ENCODE data around the gene MTG2.

The MTG2 gene

DNA sequence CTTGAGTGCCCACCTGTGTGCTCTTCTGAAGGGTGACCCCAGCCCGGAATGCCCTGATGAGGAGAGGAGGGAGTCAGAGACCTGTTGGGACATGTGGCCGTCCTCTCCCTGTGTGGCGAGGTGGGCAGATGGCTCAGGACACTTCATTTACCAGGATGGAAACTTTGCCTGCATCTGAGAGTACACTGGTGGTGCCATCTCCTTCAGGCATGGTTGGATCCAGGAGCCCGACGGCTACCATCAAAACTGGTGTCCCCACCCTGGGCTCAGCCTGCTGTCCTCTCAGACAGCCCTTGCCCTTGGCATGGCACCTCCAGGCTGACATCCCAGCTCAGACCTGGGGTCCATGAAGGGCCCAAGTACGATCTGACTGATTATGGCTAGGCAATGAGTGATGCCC lies 48.5 kb downstream of the MTG2 start:
- no peak for DNase-seq (ENCODE audit: low spot score)
- TF ChIP-seq, protein P1, sequence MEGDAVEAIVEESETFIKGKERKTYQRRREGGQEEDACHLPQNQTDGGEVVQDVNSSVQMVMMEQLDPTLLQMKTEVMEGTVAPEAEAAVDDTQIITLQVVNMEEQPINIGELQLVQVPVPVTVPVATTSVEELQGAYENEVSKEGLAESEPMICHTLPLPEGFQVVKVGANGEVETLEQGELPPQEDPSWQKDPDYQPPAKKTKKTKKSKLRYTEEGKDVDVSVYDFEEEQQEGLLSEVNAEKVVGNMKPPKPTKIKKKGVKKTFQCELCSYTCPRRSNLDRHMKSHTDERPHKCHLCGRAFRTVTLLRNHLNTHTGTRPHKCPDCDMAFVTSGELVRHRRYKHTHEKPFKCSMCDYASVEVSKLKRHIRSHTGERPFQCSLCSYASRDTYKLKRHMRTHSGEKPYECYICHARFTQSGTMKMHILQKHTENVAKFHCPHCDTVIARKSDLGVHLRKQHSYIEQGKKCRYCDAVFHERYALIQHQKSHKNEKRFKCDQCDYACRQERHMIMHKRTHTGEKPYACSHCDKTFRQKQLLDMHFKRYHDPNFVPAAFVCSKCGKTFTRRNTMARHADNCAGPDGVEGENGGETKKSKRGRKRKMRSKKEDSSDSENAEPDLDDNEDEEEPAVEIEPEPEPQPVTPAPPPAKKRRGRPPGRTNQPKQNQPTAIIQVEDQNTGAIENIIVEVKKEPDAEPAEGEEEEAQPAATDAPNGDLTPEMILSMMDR (IDR thresholded peaks at IDR 0.05; ENCODE audit: extremely low read depth, insufficient read depth, missing control alignments) = no peak
- in situ Hi-C loops (cut with MboI; ENCODE audit: low pct_unique_long_range_greater_than_20kb, low sequenced_read_pairs, unreplicated experiment) = no loop called here

DNA sequence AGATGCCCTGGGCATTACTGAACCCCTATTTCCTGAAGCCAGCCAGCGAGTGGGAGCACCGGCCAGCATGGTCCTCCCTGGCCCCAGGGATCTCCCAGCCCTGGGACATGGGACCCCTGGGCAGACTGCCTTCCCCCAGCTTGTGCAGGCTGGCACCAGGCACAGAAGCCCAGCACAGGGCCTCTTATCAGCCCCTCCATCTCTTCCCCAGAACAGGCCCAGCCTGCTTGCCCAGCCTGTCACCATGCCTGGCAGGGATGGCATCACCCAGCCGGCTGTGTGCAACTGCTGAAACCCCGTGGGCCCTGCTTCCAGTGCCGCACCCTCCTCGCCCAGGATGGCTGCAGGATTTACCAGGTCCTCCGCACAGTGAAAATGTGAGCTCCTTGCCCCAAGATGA lies 49.4 kb downstream of the MTG2 start:
- in situ Hi-C loops (cut with MboI; ENCODE audit: low pct_unique_long_range_greater_than_20kb, low sequenced_read_pairs, unreplicated experiment) = no loop called here
- no peak for DNase-seq (ENCODE audit: low spot score)
- TF ChIP-seq, protein P1 (IDR thresholded peaks at IDR 0.05; ENCODE audit: extremely low read depth, insufficient read depth, missing control alignments) = no peak

DNA sequence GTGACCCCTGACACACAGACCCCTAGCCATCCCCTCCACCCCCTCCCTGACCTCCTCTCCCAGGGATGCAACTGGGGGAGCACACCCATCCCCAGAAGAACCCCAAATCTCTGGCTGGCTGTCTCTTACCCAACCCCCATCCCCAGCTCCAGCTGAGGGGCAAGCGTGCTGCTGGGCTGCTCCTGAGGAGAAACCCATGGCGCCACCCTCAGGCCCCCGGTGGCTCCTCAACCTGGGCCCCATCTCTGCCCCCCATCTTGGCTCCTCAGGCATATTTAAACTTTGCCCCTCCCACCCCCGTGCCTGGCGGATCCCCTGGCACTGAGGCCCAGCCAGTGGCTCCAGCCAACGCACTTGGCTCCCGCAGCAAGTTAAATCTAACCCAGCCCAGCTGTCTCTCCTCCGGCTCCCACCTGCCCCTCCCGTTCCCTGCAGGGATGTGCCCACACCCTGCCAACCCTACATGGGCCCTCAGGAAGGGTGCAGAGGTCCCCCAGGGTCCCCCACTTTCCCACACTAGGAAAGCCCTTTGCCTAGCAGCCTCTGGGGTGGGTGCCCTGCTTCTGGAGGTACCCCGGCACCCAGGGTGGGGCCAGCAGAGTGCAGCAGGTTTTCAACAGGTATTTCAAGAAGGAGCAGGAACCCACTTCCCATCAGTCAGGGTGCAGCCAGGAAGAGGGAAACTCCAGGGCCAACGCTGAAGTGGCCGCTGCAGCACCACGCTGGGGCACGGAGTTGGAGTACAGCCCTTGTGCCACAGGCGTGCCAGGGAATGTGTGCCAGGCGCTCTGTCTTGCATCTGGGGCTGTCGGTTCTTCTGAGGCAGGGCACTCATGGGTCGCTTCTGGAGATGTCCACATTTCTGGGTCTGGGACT lies 50.2 kb downstream of the MTG2 start:
- in situ Hi-C loops (cut with MboI; ENCODE audit: low pct_unique_long_range_greater_than_20kb, low sequenced_read_pairs, unreplicated experiment) = no loop called here
- no peak for DNase-seq (ENCODE audit: low spot score)
- TF ChIP-seq, protein P1 (IDR thresholded peaks at IDR 0.05; ENCODE audit: extremely low read depth, insufficient read depth, missing control alignments) = no peak

DNA sequence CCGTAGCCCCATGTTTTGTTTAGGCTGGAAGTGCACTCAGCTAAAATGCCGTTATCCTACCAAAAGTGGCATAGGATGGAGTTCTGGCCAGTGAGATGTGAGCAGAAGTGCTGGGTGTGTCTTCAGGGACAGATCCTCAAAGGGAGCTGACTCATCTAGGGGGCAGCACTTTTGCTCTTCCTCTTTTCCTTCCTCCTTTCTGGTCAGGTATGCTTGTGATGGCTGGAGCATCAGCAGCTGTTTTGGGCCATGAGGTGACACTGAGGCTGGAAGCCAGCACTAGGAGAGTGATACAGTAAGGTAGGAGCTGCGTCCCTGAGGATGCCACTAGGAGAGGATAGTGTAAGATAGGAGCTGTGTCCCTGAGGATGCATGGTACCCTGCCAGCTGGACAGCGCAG lies 50.9 kb downstream of the MTG2 start:
- TF ChIP-seq, protein P1 (IDR thresholded peaks at IDR 0.05; ENCODE audit: extremely low read depth, insufficient read depth, missing control alignments) = no peak
- DNase-seq (ENCODE audit: low spot score) = no peak
- in situ Hi-C loops (cut with MboI; ENCODE audit: low pct_unique_long_range_greater_than_20kb, low sequenced_read_pairs, unreplicated experiment) = no loop called here

DNA sequence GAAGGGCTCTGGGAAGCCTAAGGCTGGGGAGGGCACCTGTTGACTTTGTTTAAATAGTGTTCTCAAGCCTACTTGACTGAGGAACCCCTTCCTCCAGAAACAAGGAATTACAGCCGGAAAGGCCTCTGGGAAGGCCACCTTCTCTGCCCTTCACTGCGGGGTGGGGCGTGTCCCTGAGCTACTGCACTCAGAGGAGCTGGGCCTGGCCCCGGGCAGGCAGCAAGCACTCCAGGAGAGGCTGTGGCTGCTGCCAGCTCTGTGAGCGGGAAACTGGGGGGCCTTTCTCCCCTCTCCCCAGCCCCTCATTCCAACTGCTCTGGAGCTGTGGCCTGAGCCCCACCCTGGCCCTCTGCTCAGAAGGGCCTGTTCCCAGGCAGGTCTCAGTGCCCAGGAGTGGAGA lies 51.5 kb downstream of the MTG2 start:
- in situ Hi-C loops (cut with MboI; ENCODE audit: low pct_unique_long_range_greater_than_20kb, low sequenced_read_pairs, unreplicated experiment) = no loop called here
- TF ChIP-seq, protein P1 (IDR thresholded peaks at IDR 0.05; ENCODE audit: extremely low read depth, insufficient read depth, missing control alignments) = no peak
- no peak for DNase-seq (ENCODE audit: low spot score)

DNA sequence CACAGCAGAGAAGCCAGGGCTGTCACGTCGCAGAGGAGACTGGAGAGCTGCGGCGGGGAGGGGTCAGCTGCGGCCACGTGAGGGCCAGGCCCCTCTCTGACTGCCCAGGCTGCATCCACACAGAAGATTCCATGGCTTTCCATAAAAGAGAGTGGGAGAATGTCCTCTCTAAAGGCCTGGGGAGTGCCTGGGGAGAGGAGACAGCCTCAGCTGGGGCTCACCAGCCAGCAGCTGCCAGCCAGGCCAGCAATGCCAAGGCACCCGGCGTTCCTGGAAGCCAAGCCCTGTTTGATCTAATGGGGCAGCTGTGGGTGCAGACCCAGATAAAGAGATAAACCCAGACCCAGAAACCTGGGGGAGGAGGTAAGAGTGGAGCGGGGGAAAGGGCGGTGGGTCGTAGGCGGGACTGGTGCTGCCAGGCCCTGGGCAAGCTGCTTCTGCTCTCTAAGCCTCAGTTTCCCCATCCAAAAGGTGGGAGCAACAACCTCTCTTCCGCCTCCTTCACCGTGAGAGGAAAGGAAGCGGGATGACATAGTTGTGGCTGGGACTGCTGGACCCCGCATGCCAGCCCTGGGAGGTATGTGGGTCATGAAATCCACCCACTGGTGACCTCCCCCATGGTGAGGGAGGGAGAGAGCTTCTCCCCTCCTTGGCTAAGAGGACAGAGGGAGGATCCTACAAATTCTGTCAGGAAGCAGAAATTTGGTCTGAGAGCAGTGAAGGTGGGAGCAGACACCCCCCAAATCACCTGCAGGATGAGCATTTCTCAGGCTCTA lies 52.4 kb downstream of the MTG2 start:
- in situ Hi-C loops (cut with MboI; ENCODE audit: low pct_unique_long_range_greater_than_20kb, low sequenced_read_pairs, unreplicated experiment) = no loop called here
- TF ChIP-seq, protein P1 (IDR thresholded peaks at IDR 0.05; ENCODE audit: extremely low read depth, insufficient read depth, missing control alignments) = no peak
- no peak for DNase-seq (ENCODE audit: low spot score)

Data from GM13977 (cell line).